Large intestine (tissue), 3 donors: ENCODE results near the gene CACNA1E. TPM values are rescaled to one million over a fixed set of nuclear protein-coding genes. Genes with fewer than 3 reads are reported as not detected.
"Not testable (repeated sequence)": the region's sequence is repeated elsewhere in the genome, so short reads cannot be mapped to it uniquely, and the experiment has no call there.

Source experiments
- DNase-seq, 2 donors: peaks; one replicate each; pipeline versions ENCODE4 v3.0.0 to v3.0.0-alpha.2; 2013
- H3K27ac ChIP-seq: one replicate; pipeline ENCODE4 v1.5.1; 2013; ENCODE audit warnings: low read length
- H3K27me3 ChIP-seq: 2 replicates; pipeline ENCODE4 v1.6.1; 2013; ENCODE audit warnings: low read length; ENCODE audit not compliant: control insufficient read depth, insufficient read depth
- H3K36me3 ChIP-seq: 2 replicates; pipeline ENCODE4 v1.6.1; 2013; ENCODE audit warnings: low read length; ENCODE audit not compliant: control insufficient read depth, insufficient read depth
- H3K4me1 ChIP-seq: one replicate; pipeline ENCODE4 v1.6.1; 2013; ENCODE audit warnings: low read length; ENCODE audit not compliant: control insufficient read depth, insufficient read depth
- H3K4me3 ChIP-seq: one replicate; pipeline ENCODE4 v1.5.1; 2013; ENCODE audit warnings: low read length
- H3K9me3 ChIP-seq: one replicate; pipeline ENCODE4 v1.6.1; 2013; ENCODE audit warnings: mild to moderate bottlenecking, low read depth, low read length, moderate library complexity; ENCODE audit not compliant: control insufficient read depth
- WGBS: methylation state at CpG from one replicate; pipeline ENCODE4 v1.1.5; 2013; ENCODE audit warnings: low lambda C conversion rate; ENCODE audit not compliant: insufficient coverage; 5-methylcytosine and 5-hydroxymethylcytosine counted together
- polyA plus RNA-seq: library from polyadenylated mRNA; unstranded; fragments of 120-200 nt; gene quantifications from one replicate; pipeline ENCODE4 v1.2.1, GENCODE V29; 2013

CACNA1E gene
- polyA plus RNA-seq, 1 donor = 1.7 TPM

DNA sequence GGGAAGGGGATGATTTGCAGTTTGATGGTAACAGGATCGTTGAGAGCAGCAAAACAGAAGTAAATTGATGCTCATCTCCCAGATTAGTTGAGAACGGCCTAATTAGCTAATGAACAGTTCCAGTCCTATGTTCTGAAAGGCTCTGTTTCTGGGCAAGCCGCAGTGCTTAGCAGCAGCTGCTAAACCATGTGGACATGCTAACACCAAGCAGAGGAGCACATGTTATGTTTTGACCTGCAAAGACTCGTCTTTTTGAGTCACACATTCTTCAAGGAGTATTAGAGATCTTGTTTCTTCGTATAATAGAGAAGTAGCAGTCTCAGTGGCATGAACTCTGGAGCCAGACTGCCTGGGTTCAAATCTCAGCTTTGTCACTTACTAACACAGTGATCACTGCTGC lies 58.1 kb downstream of the CACNA1E start:
- H3K9me3 ChIP-seq = no peaks in the 10 kb centered on the region
- no peak overlapping the region for H3K27ac ChIP-seq
- H3K27me3 ChIP-seq = peaks cover 22% of the 10 kb centered on the region
- H3K36me3 ChIP-seq = no peaks in the 10 kb centered on the region
- no CpG with 5 or more reads among the region's 5 CpGs for WGBS
- DNase-seq = no peak
- no peak overlapping the region for H3K4me3 ChIP-seq
- H3K4me1 ChIP-seq = no peaks in the 10 kb centered on the region

DNA sequence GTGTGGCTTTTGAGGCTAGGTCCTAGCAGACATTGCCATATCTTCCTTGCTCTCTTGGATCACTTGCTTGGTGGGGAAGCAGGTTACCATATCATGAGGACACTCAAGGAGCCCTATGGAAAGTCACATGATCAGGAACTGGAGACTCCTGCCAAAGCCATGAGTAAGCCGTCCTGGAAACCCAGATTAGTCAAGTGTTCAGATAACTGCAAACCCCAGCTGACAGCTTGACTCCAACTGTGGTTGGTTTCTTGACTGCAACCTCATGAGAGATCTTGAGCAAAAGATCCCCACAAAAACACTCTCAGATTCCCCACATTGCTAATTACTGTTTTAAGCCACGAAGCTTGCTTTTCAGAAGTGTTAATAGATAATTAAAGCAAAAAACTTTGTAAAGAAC lies 58.6 kb downstream of the CACNA1E start:
- no peak for DNase-seq
- H3K36me3 ChIP-seq = no peaks in the 10 kb centered on the region
- WGBS = 67% methylated on average over 1 of the region's 2 CpGs
- no peaks in the 10 kb centered on the region for H3K4me1 ChIP-seq
- H3K27me3 ChIP-seq = peaks cover 20% of the 10 kb centered on the region
- H3K4me3 ChIP-seq = no peak overlapping the region
- no peaks in the 10 kb centered on the region for H3K9me3 ChIP-seq
- H3K27ac ChIP-seq = no peak overlapping the region

DNA sequence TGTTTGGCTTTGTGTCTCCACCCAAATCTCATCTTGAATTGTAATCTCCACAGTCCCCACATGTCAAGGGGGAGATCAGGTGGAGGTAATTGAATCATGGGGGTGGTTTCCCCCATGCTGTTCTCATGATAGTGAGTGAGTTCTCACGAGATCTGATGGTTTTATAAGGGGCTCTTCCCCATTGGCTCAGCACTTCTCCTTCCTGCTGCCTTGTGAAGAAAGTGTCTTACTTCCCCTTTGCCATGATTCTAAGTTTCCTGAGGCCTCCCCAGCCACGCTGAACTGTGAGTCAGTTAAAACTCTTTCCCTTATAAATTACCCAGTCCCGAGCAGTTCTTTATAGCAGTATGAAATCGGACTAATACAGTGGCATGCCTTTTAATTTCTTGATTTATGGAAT lies 59.1 kb downstream of the CACNA1E start:
- H3K4me1 ChIP-seq, H3K9me3 ChIP-seq, H3K4me3 ChIP-seq, DNase-seq, H3K36me3 ChIP-seq, H3K27ac ChIP-seq: not testable (repeated sequence)
- H3K27me3 ChIP-seq = peaks cover 20% of the 10 kb centered on the region
- WGBS = no CpG with 5 or more reads among the region's 4 CpGs

DNA sequence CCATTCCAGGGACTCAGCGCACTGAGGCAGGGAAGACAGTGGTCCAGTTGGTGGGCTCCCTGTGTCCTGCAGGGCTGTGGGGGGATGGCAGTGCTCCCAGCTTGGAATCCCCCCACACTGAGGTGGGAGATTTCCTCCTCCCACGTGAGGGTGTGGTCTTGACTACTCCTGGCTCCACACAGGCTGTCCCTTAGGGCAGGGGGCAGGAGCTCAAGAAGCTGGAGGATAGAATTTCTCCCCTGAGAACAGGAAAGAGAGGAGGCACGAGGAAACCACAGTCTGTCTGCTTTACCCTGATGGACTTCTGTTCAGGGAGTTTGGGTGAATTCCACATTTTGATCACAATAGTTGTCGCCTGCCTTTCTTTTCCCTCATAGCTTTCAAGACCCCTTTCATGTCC lies 62.1 kb downstream of the CACNA1E start:
- Histone ChIP-seq H3K36me3 (no peaks in the 10 kb centered on the region), H3K27ac (no peak overlapping the region), H3K27me3 (peaks cover 14% of the 10 kb centered on the region), H3K9me3 (no peaks in the 10 kb centered on the region), H3K4me1 (no peaks in the 10 kb centered on the region), H3K4me3 (no peak overlapping the region)
- no peak for DNase-seq
- 86% methylated on average over 1 of the region's 4 CpGs for whole genome bisulfite sequencing

DNA sequence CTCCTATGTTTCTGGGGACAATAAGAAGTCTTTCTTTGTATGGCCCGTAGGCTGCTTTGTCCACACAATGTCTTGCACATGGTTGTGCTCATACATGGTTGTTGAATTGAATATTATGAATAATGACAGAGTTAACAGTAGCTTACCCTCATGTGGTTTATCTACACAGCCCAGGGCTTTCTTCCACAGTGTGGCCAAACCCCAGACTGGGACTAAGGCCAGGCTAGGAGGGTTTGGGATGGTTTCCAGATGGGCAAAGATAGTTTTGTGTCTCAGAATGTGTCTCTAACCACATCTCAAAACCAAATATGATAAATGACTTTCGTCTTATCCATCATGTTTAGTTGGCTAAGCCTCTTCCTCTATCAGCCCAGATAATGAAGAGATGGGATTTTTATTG lies 65.2 kb downstream of the CACNA1E start:
- H3K27ac ChIP-seq = no peak overlapping the region
- H3K4me1 ChIP-seq = no peaks in the 10 kb centered on the region
- H3K4me3 ChIP-seq = no peak overlapping the region
- DNase-seq = no peak
- no CpG with 5 or more reads among the region's 2 CpGs for whole genome bisulfite sequencing
- no peaks in the 10 kb centered on the region for H3K9me3 ChIP-seq
- H3K27me3 ChIP-seq = peaks cover 7% of the 10 kb centered on the region
- H3K36me3 ChIP-seq = no peaks in the 10 kb centered on the region

DNA sequence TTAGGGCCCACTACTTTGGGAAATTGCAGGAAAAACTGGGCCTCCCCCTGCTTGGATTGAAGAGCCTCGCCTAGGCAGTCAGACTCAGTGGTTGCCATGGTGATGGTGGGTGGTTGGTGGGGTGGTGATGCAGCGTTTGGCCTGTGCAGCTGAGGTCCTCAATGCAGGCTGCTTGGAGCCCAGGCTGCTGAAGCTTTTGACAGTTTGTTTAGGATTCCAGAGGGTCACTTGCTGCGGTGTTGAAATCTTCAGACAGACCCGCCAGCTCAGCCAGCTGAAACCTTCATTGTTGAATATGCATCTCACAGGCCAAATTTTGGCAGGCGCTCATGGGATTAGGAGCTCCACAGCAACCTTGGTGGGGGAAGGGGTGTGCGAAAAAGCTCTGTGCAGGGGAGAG lies 67.9 kb downstream of the CACNA1E start:
- WGBS = no CpG with 5 or more reads among the region's 6 CpGs
- H3K36me3 ChIP-seq = no peaks in the 10 kb centered on the region

DNA sequence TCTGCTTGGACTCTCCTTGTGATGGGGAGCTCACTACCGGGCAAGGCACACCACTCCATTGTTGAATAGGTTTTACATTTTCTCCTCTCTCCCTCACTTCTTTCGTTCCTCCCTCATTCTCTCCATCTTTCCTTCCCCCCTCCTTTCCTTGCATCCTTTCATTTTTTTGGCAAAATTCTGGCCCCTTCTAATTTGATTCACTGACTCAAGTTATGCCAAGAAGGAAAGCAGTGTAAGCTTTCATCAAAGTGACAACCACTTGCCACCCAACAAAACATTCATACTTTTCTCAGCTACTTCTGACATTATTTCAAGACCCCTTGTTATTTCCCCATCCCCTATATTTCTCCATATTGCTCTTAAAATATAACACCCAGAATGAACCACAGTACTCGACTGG lies 68.4 kb downstream of the CACNA1E start:
- no peaks in the 10 kb centered on the region for H3K9me3 ChIP-seq
- no peaks in the 10 kb centered on the region for H3K36me3 ChIP-seq
- H3K27ac ChIP-seq = no peak overlapping the region
- WGBS = 88% methylated on average over 1 of the region's 3 CpGs
- H3K4me3 ChIP-seq = no peak overlapping the region
- DNase-seq = no peak
- H3K4me1 ChIP-seq = no peaks in the 10 kb centered on the region
- no peaks in the 10 kb centered on the region for H3K27me3 ChIP-seq

More for the DNA sequence above, 67.9 kb downstream of the CACNA1E start:
- peaks cover 4% of the 10 kb centered on the region for H3K27me3 ChIP-seq
- H3K4me3 ChIP-seq = no peak overlapping the region
- DNase-seq = peak in 1 of 2 donors; percentile 9
- H3K9me3 ChIP-seq = no peaks in the 10 kb centered on the region
- H3K4me1 ChIP-seq = no peaks in the 10 kb centered on the region
- H3K27ac ChIP-seq = no peak overlapping the region

DNA sequence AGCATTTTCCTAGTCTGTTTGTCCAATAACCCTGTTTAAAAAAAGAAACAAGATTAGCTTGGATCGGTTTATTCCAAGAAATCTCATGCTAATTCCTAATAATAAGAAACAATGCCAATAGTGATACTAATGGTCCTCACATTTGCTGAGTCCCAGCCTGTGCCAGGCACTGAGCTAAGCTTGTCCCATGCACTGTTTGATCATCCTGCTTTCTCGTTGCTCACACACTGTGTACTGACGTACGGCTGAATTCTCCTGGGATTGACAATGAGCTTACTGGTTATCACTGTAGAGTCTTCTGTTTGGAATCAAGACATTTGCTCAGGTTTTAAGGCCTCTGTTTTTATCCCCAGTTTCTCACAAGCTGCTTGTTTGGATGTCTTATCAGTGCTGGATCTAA lies 71.1 kb downstream of the CACNA1E start:
- H3K9me3 ChIP-seq = no peaks in the 10 kb centered on the region
- H3K4me1 ChIP-seq = no peaks in the 10 kb centered on the region
- H3K4me3 ChIP-seq = no peak overlapping the region
- no peak for DNase-seq
- H3K27ac ChIP-seq = no peak overlapping the region
- no peaks in the 10 kb centered on the region for H3K36me3 ChIP-seq
- H3K27me3 ChIP-seq = no peaks in the 10 kb centered on the region
- WGBS = no CpG with 5 or more reads among the region's 4 CpGs

DNA sequence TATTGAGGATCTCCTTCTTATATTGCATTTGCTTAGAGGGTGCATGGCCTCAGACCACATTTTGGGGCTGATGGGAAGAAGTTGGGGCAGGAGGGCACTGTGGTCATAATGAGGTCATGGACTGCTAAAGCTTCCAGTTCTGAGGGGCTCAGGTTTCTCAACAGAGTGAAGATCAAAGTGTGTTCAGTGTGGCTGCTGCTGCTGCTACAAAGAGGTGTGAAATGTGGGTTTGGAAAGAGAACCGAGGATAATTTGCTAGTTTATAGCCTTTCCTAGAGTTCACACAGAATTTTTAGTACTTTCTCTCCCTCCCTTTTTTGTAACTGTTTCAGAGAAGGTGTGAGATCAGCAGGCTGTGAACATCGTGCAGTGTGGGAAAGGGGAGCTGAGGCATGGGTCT lies 73.3 kb downstream of the CACNA1E start:
- DNase-seq = no peak
- WGBS = no CpG with 5 or more reads among the region's 2 CpGs
- no peaks in the 10 kb centered on the region for H3K4me1 ChIP-seq

DNA sequence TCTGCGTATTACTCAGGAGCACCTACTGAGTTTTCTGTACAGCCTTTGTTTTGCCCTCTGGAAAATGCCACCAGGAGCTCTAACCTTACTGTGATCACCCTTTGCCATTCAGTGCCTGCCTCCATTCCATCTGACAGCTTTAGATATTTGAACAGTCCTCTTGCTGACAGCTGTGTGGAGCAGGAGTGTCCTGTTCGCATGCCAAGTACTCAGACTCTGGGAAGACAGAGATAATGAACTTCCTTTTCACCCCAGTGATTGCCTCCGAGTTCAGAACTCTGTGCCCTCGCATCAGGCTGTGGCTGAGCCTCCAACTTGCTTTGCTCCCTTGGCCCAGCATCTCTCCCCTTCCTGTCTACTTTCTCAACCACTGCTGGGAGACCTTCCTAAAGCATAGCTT lies 74.0 kb downstream of the CACNA1E start:
- H3K4me3 ChIP-seq = no peak overlapping the region
- H3K27ac ChIP-seq = no peak overlapping the region
- no peaks in the 10 kb centered on the region for H3K9me3 ChIP-seq
- 100% methylated on average over 1 of the region's 4 CpGs for WGBS
- no peaks in the 10 kb centered on the region for H3K27me3 ChIP-seq
- DNase-seq = no peak
- H3K4me1 ChIP-seq = no peaks in the 10 kb centered on the region
- H3K36me3 ChIP-seq = no peaks in the 10 kb centered on the region

More for the DNA sequence above, 73.3 kb downstream of the CACNA1E start:
- Histone ChIP-seq H3K27ac (no peak overlapping the region), H3K36me3 (no peaks in the 10 kb centered on the region), H3K4me3 (no peak overlapping the region), H3K27me3 (no peaks in the 10 kb centered on the region), H3K9me3 (no peaks in the 10 kb centered on the region)

DNA sequence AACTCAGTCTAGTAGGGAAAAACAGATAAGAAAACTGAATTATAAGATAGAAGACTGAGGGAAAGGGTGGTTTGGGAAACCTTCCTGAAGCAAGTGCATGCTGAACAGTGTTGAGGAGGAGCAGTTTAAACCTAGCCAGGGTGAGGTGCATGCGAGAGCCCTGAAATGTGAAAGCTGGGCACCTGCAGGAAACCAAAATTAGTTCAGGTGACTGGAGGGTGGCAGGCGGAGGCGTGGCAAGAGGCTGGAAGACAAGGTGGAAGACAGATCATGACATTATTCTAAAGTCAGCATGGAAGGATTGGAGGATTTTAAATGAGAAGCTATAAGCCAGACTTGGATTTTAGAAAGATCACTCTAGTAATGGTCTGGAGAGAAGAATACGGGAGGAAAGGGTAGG lies 75.1 kb downstream of the CACNA1E start:
- 88% methylated on average over 1 of the region's 4 CpGs for WGBS
- DNase-seq = no peak

More for the DNA sequence above, 75.1 kb downstream of the CACNA1E start:
- no peaks in the 10 kb centered on the region for H3K4me1 ChIP-seq
- no peak overlapping the region for H3K4me3 ChIP-seq
- no peak overlapping the region for H3K27ac ChIP-seq
- H3K27me3 ChIP-seq = no peaks in the 10 kb centered on the region
- H3K9me3 ChIP-seq = no peaks in the 10 kb centered on the region
- H3K36me3 ChIP-seq = no peaks in the 10 kb centered on the region
